B cell (primary cell): ENCODE data around the gene KDM1B. TPM values are rescaled to one million over a fixed set of nuclear protein-coding genes. Genes with fewer than 3 reads are reported as not detected.

Source experiments
- ATAC-seq: fragments of 200-7000 bp; cut with Tn5 transposase; one replicate; pipeline ENCODE4 v1.10.0; 2021; ENCODE audit warnings: low read depth, mild to moderate bottlenecking, moderate number of reproducible peaks, moderate library complexity
- CTCF ChIA-PET: fragments of 350-600 bp; sonication (Branson Sonifier 250); formaldehyde crosslinking; loops from one replicate; lab custom pipeline; 2021; ENCODE audit warnings: antibody characterized with exemption, inconsistent platforms; lab: Charles Lee
- POLR2A ChIA-PET: fragments of 350-600 bp; sonication (Branson Sonifier 250); formaldehyde crosslinking; loops from one replicate; lab custom pipeline; 2021; ENCODE audit warnings: antibody characterized with exemption; lab: Charles Lee
- DNase-seq: peaks from one replicate; pipeline ENCODE4 v3.0.0; 2013
- H2AFZ ChIP-seq: 2 replicates; pipeline ENCODE4 v1.6.1; 2012; ENCODE audit warnings: mild to moderate bottlenecking, low read depth, low read length; ENCODE audit not compliant: insufficient read depth, poor library complexity, severe bottlenecking
- H3K27ac ChIP-seq, 2 donors: 1 replicate in 1 of 2; 2 replicates in 1 of 2; pipeline ENCODE4 v1.5.1; 2012 to 2013; ENCODE audit warnings: low read length in 2 of 2, mild to moderate bottlenecking in 2 of 2, moderate library complexity in 1 of 2
- H3K27me3 ChIP-seq, 4 experiments: fragments of 200-600 bp in 1 of 4; sonication (generic) in 1 of 4; replicated peaks in 1 of 4; 1 replicate in 2 of 4; 2 replicates in 2 of 4; pipeline versions ENCODE4 v1.6.1 to v1.7.0; 2013 to 2016; ENCODE audit warnings: low read length in 3 of 4, mild to moderate bottlenecking in 2 of 4, mixed read lengths in 1 of 4, moderate library complexity in 1 of 4; ENCODE audit not compliant: insufficient read depth in 4 of 4, control insufficient read depth in 3 of 4; ENCODE audit errors: control extremely low read depth in 1 of 4
- H3K36me3 ChIP-seq, 2 experiments: replicated peaks in 1 of 2; 1 replicate in 1 of 2; 2 replicates in 1 of 2; pipeline versions ENCODE4 v1.6.1 to v1.7.1; 2013; ENCODE audit warnings: low read length in 1 of 2; ENCODE audit not compliant: insufficient read depth in 2 of 2, control insufficient read depth in 1 of 2; ENCODE audit errors: control extremely low read depth in 1 of 2, extremely low read depth in 1 of 2
- H3K4me1 ChIP-seq, 2 donors: fragments of 200-600 bp in 1 of 2; sonication (generic) in 1 of 2; 1 replicate in 1 of 2; 2 replicates in 1 of 2; pipeline versions ENCODE4 v1.5.1 to v1.6.1; 2013 to 2017; ENCODE audit warnings: low read length in 2 of 2; ENCODE audit not compliant: control insufficient read depth in 2 of 2, insufficient read depth in 2 of 2
- H3K4me2 ChIP-seq: replicated peaks from 2 replicates; pipeline ENCODE3; 2012; ENCODE audit warnings: mild to moderate bottlenecking, low read depth, low read length; ENCODE audit not compliant: poor library complexity, severe bottlenecking
- H3K4me3 ChIP-seq, 5 experiments: fragments of 200-600 bp in 1 of 5; sonication (generic) in 1 of 5; 1 replicate in 3 of 5; 2 replicates in 2 of 5; pipeline versions ENCODE4 v1.5.1 to v1.7.0; 2011 to 2016; ENCODE audit warnings: low read length in 4 of 5, mild to moderate bottlenecking in 4 of 5, low read depth in 2 of 5, control low read depth in 1 of 5, moderate library complexity in 1 of 5; ENCODE audit not compliant: insufficient read depth in 1 of 5; ENCODE audit errors: control extremely low read depth in 1 of 5, extremely low read depth in 1 of 5
- H3K79me2 ChIP-seq: fragments of 200-600 bp; sonication (generic); one replicate; pipeline ENCODE4 v1.6.0; 2016; ENCODE audit warnings: low read length; ENCODE audit not compliant: control insufficient read depth, insufficient read depth
- H3K9ac ChIP-seq: fragments of 200-600 bp; sonication (generic); 2 replicates; pipeline ENCODE4 v1.6.1; 2017; ENCODE audit warnings: mild to moderate bottlenecking, low read length, moderate library complexity
- H3K9me3 ChIP-seq, 3 donors: one replicate each; pipeline versions ENCODE4 v1.6.1 to v1.7.1; 2013; ENCODE audit warnings: low read length in 2 of 3; ENCODE audit not compliant: control insufficient read depth in 2 of 3, insufficient read depth in 1 of 3; ENCODE audit errors: control extremely low read depth in 1 of 3
- H4K20me1 ChIP-seq: 2 replicates; pipeline ENCODE4 v1.6.0; 2012; ENCODE audit warnings: mild to moderate bottlenecking, low read length; ENCODE audit not compliant: insufficient read depth, control insufficient read depth, poor library complexity, severe bottlenecking
- H3K27ac Mint-ChIP-seq: one replicate; pipeline ENCODE4 v1.8.0; 2021; ENCODE audit warnings: mixed read lengths
- H3K27me3 Mint-ChIP-seq: one replicate; pipeline ENCODE4 v1.8.0; 2021; ENCODE audit warnings: mixed read lengths
- H3K4me1 Mint-ChIP-seq: one replicate; pipeline ENCODE4 v1.8.0; 2021; ENCODE audit warnings: mixed read lengths
- H3K4me3 Mint-ChIP-seq: one replicate; pipeline ENCODE4 v1.8.0; 2021; ENCODE audit warnings: mixed read lengths
- H3K9me3 Mint-ChIP-seq: one replicate; pipeline ENCODE4 v1.8.0; 2022; ENCODE audit warnings: mixed read lengths; ENCODE audit not compliant: insufficient read depth
- EZH2 ChIP-seq: IDR thresholded peaks from 2 replicates; pipeline ENCODE4 v1.6.1; 2012; ENCODE audit warnings: borderline replicate concordance, low read depth, mild to moderate bottlenecking, moderate library complexity, low read length; ENCODE audit not compliant: insufficient read depth, poor library complexity, severe bottlenecking
- WGBS: methylation state at CpG from one replicate; pipeline ENCODE4 v1.1.5; 2013; ENCODE audit warnings: missing lambda C conversion rate; ENCODE audit not compliant: insufficient coverage; 5-methylcytosine and 5-hydroxymethylcytosine counted together
- intact Hi-C: fragments of 100-400 bp; cut with micrococcal nuclease; formaldehyde crosslinking; loops from one replicate; pipeline ENCODE4 v1.10.0; 2022
- polyA plus RNA-seq: library from polyadenylated mRNA; depleted of rRNA; stranded (reverse); fragments of >200 nt; gene quantifications from 2 replicates; pipeline ENCODE4 v1.2.3, GENCODE V29; 2012
- total RNA-seq, 2 donors: library from RNA; stranded (reverse); fragments of 120-200 nt in 1 of 2; gene quantifications; 1 replicate in 1 of 2; 2 replicates in 1 of 2; pipeline versions ENCODE4 v1.2.3 to v1.2.4, GENCODE V29; 2013 to 2022
- TF ChIP-seq, protein P1 (sequence below): fragments of 200-600 bp; IDR thresholded peaks from one replicate; pipeline ENCODE4 v1.8.0; 2022; ENCODE audit warnings: antibody characterized with exemption, mild to moderate bottlenecking

The KDM1B gene
- total and polyA plus RNA-seq, 2 donors (not counting 1 experiment from before 2014, with no cell fraction given) = 10.9 to 16.0 TPM

DNA sequence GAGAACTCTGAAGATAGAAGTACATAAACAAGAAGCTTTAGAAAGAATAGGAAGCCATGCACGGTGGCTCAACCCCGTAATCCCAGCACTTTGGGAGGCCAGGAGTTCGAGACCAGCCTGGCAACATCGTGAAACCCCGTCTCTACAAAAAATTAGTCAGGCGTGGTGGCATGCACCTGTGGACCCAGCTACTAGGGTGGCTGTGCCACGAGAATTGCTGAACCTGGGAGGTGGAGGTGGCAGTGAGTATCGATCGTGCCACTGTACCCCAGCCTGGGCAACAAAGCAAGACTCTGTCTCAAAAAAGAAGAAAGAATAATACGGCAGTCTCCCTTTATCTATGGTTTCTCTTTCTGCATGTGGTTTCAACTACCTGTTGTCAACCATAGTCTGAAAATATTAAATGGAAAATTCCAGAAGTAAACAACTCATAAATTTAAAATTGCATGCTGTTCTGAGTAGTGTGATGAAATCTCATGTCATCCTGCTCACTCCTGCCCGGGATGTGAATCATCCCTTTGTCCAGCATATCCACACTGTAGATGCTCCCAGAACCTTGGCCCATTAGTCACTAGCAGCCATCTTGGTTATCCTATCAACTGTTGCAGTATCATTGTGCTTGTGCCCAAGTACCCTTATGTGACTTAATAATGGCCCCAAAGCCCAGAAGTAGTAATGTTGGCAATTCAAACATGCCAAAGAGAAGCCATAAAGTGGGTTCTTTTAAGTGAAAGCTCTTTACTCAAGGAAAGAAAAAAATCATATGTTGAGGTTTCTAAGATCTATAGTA, 87.0 kb downstream of the KDM1B start:
- DNase-seq (no peak), ATAC-seq (no peak)
- ChIA-PET CTCF (interaction anchor here (1.4 to 1.6 kb wide), 2 partner anchors 86 to 261 kb away, joined by 3 to 5 read pairs; no protein-coding TSS in a partner anchor), POLR2A (no interaction called here)
- Mint-ChIP-seq H3K27ac (no peak overlapping the region), H3K27me3 (no peaks in the 10 kb centered on the region), H3K4me1 (peaks cover 12% of the 10 kb centered on the region), H3K9me3 (no peaks in the 10 kb centered on the region), H3K4me3 (no peak overlapping the region)
- Histone ChIP-seq H3K4me1 (no peaks in the 10 kb centered on the region), H3K4me2 (no peak overlapping the region), H2AFZ (no peak overlapping the region), H3K27me3 (no peaks in the 10 kb centered on the region), H3K9ac (no peak overlapping the region), H3K9me3 (no peaks in the 10 kb centered on the region), H3K4me3 (no peak overlapping the region), H3K36me3 (peaks cover 25 to 50% of the 10 kb centered on the region in 2 experiments), H3K27ac (no peak overlapping the region), H4K20me1 (no peaks in the 10 kb centered on the region), H3K79me2 (peaks cover 24% of the 10 kb centered on the region)
- WGBS = 82% methylated on average over 10 of the region's 11 CpGs
- TF ChIP-seq, protein P1, sequence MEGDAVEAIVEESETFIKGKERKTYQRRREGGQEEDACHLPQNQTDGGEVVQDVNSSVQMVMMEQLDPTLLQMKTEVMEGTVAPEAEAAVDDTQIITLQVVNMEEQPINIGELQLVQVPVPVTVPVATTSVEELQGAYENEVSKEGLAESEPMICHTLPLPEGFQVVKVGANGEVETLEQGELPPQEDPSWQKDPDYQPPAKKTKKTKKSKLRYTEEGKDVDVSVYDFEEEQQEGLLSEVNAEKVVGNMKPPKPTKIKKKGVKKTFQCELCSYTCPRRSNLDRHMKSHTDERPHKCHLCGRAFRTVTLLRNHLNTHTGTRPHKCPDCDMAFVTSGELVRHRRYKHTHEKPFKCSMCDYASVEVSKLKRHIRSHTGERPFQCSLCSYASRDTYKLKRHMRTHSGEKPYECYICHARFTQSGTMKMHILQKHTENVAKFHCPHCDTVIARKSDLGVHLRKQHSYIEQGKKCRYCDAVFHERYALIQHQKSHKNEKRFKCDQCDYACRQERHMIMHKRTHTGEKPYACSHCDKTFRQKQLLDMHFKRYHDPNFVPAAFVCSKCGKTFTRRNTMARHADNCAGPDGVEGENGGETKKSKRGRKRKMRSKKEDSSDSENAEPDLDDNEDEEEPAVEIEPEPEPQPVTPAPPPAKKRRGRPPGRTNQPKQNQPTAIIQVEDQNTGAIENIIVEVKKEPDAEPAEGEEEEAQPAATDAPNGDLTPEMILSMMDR = no peak
- TF ChIP-seq EZH2 = no peak
- intact Hi-C loops = no loop called here

DNA sequence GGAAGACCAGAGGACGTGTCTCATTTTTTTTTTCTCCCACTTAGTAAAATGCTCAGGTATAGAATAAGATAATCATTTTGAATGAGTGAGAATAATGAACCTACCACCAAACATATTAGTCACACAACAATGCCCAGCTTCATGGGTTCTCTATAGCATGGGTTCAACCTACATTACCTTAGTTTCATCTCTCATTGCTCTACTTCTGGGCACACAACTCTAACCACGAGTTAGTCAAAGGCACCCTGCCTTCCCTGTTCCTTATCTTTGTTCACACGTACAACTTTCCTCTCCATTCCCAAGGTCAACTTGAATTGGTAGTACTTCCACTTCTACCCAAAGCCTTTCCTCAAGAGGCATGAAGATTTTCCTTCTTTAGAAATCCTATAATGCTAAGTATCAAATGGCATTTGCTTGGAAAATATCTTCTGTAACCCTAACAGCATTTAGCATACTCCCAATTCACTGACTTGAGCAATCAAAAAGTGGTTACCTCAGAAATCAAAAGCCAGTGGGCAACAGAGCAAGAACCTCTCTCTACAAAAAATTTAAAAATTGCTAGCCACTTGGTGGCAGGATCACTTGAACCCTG, 88.2 kb downstream of the KDM1B start:
- Histone ChIP-seq H3K27me3 (no peaks in the 10 kb centered on the region), H3K9ac (no peak overlapping the region), H3K9me3 (no peaks in the 10 kb centered on the region), H3K4me2 (no peak overlapping the region), H2AFZ (no peak overlapping the region), H3K36me3 (peaks cover 26 to 47% of the 10 kb centered on the region in 2 experiments), H3K27ac (no peak overlapping the region), H4K20me1 (no peaks in the 10 kb centered on the region), H3K79me2 (peaks cover 24% of the 10 kb centered on the region), H3K4me3 (no peak overlapping the region), H3K4me1 (no peaks in the 10 kb centered on the region)
- WGBS = 90% methylated on average over 2 of the region's 3 CpGs
- Mint-ChIP-seq H3K4me3 (no peak overlapping the region), H3K27me3 (no peaks in the 10 kb centered on the region), H3K27ac (no peak overlapping the region), H3K4me1 (peaks cover 12% of the 10 kb centered on the region), H3K9me3 (no peaks in the 10 kb centered on the region)
- no peak for ATAC-seq
- POLR2A ChIA-PET = no interaction called here
- DNase-seq = no peak
- intact Hi-C loops = no loop called here
- TF ChIP-seq, protein P1 = no peak
- no peak for TF ChIP-seq EZH2
- CTCF ChIA-PET = no interaction called here
